ENCODE data around the gene FBXO4. TPM values are rescaled to one million over a fixed set of nuclear protein-coding genes. Genes with fewer than 3 reads are reported as not detected.

The FBXO4 gene
- total RNA-seq, 3 donors from 2014 or later = 5.9 to 11.4 (median 9.6) TPM

DNA sequence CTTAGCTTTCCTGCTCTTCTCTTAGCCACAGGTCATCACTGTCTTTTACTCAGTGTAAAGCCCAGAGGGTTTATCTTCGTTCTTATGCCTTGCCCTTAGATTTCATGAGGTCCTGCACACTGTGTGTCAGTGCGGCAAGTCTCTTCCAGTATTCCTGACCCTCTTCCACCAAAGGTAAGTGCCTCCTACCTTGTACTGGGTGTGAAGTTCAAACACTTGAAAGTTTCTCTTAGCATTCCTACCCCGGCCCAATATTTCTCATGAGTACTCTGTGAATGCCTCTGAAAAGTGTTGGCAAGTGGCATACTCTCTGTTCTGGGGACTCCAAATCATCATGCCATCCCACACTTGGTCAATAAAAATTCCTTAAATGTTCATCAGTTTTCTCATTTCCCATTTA is 37.4 kb downstream of the FBXO4 start:
- TF ChIP-seq, protein P1, sequence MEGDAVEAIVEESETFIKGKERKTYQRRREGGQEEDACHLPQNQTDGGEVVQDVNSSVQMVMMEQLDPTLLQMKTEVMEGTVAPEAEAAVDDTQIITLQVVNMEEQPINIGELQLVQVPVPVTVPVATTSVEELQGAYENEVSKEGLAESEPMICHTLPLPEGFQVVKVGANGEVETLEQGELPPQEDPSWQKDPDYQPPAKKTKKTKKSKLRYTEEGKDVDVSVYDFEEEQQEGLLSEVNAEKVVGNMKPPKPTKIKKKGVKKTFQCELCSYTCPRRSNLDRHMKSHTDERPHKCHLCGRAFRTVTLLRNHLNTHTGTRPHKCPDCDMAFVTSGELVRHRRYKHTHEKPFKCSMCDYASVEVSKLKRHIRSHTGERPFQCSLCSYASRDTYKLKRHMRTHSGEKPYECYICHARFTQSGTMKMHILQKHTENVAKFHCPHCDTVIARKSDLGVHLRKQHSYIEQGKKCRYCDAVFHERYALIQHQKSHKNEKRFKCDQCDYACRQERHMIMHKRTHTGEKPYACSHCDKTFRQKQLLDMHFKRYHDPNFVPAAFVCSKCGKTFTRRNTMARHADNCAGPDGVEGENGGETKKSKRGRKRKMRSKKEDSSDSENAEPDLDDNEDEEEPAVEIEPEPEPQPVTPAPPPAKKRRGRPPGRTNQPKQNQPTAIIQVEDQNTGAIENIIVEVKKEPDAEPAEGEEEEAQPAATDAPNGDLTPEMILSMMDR (IDR thresholded peaks at IDR 0.05) = no peak
- H3K9me3 ChIP-seq = peaks cover 3% of the 10 kb centered on the region
- H3K36me3 ChIP-seq (ENCODE audit: low read depth) = no peaks in the 10 kb centered on the region
- intact Hi-C loops (cut with DNase I, micrococcal nuclease) = no loop called here
- H3K4me1 ChIP-seq (ENCODE audit: low read depth) = no peaks in the 10 kb centered on the region
- no peak overlapping the region for H3K4me3 ChIP-seq
- ATAC-seq = no peak
- no peak for DNase-seq

DNA sequence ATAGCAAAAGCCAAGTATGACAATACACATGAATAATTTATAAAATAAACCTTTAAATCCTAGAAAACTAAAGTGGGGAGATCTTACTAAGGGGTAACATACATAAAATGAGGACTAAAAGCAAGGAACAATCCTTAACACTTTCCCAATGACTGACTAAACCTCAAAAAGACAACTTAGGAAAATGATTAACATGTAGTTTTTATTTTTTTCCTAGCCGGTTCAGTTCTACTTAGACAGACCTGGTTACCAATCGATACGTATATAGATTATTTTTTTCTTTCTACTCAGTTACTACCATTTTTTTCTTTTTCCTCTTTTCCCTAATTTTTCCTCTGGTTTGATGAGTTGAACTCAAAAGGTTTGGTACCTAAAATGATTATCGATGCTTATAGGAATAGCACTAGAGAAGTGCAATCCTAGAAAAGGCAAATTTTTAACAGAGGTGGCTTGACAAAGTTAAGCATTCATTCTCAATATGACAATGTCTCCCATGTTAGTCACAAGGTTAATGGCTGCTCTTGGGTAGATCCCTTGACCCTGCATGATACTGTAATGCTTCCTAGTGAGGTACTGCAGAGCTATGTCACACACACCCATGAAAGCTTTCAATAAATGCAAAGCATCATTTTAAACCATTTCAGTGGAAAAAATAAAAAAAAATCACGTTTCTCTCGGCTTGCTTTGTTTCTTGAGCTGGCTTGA is 41.5 kb downstream of the FBXO4 start:
- H3K4me1 ChIP-seq (ENCODE audit: low read depth) = no peaks in the 10 kb centered on the region
- no peak overlapping the region for H3K4me3 ChIP-seq
- DNase-seq (no peak), ATAC-seq (no peak)
- intact Hi-C loops (cut with DNase I, micrococcal nuclease) = no loop called here
- no peaks in the 10 kb centered on the region for H3K36me3 ChIP-seq (ENCODE audit: low read depth)
- TF ChIP-seq, protein P1 (IDR thresholded peaks at IDR 0.05) = no peak
- H3K9me3 ChIP-seq = no peaks in the 10 kb centered on the region

DNA sequence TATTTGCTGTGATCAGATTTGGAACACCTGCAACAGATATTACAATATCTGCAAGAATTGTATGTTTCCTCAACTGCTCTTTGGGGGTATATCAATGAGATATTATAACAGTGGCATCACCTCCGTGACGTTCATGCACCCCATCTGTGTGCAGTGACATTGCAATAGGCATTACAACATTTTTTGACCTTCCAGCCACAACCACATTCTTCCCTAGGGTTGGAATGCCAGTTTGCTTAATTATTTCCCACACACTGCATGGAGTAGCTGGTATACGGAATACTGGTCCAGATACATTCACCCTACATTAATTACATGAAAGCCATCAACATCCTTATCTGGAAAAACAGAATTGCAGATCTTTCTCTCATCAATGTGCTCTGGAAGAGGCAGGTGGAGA is 42.3 kb downstream of the FBXO4 start:
- no peak for ATAC-seq
- no peak for DNase-seq
- no peaks in the 10 kb centered on the region for H3K4me1 ChIP-seq (ENCODE audit: low read depth)
- H3K9me3 ChIP-seq = peaks cover under 1% of the 10 kb centered on the region
- H3K4me3 ChIP-seq = no peak overlapping the region
- intact Hi-C loops (cut with DNase I, micrococcal nuclease) = no loop called here
- TF ChIP-seq, protein P1 (IDR thresholded peaks at IDR 0.05) = no peak
- H3K36me3 ChIP-seq (ENCODE audit: low read depth) = no peaks in the 10 kb centered on the region

GRCh38 chr5:41968153-41968723 is 43.2 kb downstream of the FBXO4 start:
- no peak overlapping the region for H3K4me3 ChIP-seq
- TF ChIP-seq, protein P1 (IDR thresholded peaks at IDR 0.05) = no peak

DNA sequence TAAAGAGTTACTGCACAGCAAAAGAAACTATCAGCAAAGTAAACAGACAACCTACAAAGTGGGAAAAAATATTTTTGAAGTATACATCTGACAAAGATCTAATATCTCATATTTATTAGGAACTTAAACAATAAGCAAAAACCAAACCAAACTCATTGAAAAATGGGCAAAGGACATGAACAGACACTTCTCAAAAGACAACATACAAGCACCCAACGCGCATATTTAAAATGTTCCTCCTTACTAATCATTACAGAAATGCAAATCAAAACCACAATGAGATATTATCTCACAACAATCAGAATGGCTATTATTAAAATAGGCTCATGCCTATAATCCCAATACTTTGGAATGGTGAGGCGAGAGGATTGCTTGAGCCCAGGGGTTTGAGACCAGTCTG is 48.0 kb downstream of the FBXO4 start:
- intact Hi-C loops (cut with DNase I, micrococcal nuclease) = no loop called here
- Histone ChIP-seq H3K9me3 (peaks cover 2% of the 10 kb centered on the region), H3K36me3 (ENCODE audit: low read depth) (no peaks in the 10 kb centered on the region), H3K4me3 (no peak overlapping the region), H3K4me1 (ENCODE audit: low read depth) (no peaks in the 10 kb centered on the region)
- TF ChIP-seq, protein P1 (IDR thresholded peaks at IDR 0.05) = no peak
- ATAC-seq (no peak), DNase-seq (no peak)

More at GRCh38 chr5:41968153-41968723, 43.2 kb downstream of the FBXO4 start:
- no peaks in the 10 kb centered on the region for H3K4me1 ChIP-seq (ENCODE audit: low read depth)
- H3K9me3 ChIP-seq = peaks cover 2% of the 10 kb centered on the region
- no peak for DNase-seq
- no peak for ATAC-seq
- H3K36me3 ChIP-seq (ENCODE audit: low read depth) = no peaks in the 10 kb centered on the region
- intact Hi-C loops (cut with DNase I, micrococcal nuclease) = no loop called here
